ENCODE data around the gene SSB.
A peak's percentile ranks its signal among the peaks of the same experiment; 100 is the strongest.
"Not testable (repeated sequence)": the region's sequence is repeated elsewhere in the genome, so short reads cannot be mapped to it uniquely, and the experiment has no call there.

The SSB gene

GRCh38 chr2:169781249-169782013 lies 17.2 kb upstream of the SSB start:
- no peak for DNase-seq (ENCODE audit: low read depth, low spot score)

- DNase-seq (ENCODE audit: low read depth, low spot score): no peak
Observed at GRCh38 chr2:169782513-169782912, 16.2 kb upstream of the SSB start.

- no peak for DNase-seq (ENCODE audit: low read depth, low spot score)
Observed at GRCh38 chr2:169790581-169790980, 8.1 kb upstream of the SSB start.

GRCh38 chr2:169795181-169795580 lies 3.5 kb upstream of the SSB start:
- DNase-seq (ENCODE audit: low read depth, low spot score): no peak

- no peak for DNase-seq (ENCODE audit: low read depth, low spot score)
Observed at GRCh38 chr2:169796441-169796840, 2.2 kb upstream of the SSB start.

GRCh38 chr2:169797601-169798000 lies 1.1 kb upstream of the SSB start:
- DNase-seq (ENCODE audit: low read depth, low spot score): no peak

- no peak for DNase-seq (ENCODE audit: low read depth, low spot score)
Observed at GRCh38 chr2:169798397-169798717, 314 bp upstream of the SSB start.

- DNase-seq (ENCODE audit: low read depth, low spot score): no peak
Observed at GRCh38 chr2:169803480-169803879, 4.8 kb downstream of the SSB start.

- no peak for DNase-seq (ENCODE audit: low read depth, low spot score)
Observed at GRCh38 chr2:169806586-169806985, 7.9 kb downstream of the SSB start.

- DNase-seq (ENCODE audit: low read depth, low spot score): no peak
Observed at GRCh38 chr2:169808221-169808620, 9.6 kb downstream of the SSB start.

- no peak for DNase-seq (ENCODE audit: low read depth, low spot score)
Observed at GRCh38 chr2:169815849-169816248, 17.2 kb downstream of the SSB start.

- DNase-seq (ENCODE audit: low read depth, low spot score): not testable (repeated sequence)
Observed at GRCh38 chr2:169816961-169817360, 18.3 kb downstream of the SSB start.

- not testable (repeated sequence) for DNase-seq (ENCODE audit: low read depth, low spot score)
Observed at GRCh38 chr2:169817369-169817768, 18.7 kb downstream of the SSB start.

GRCh38 chr2:169818241-169818640 lies 19.6 kb downstream of the SSB start:
- no peak for DNase-seq (ENCODE audit: low read depth, low spot score)

- DNase-seq (ENCODE audit: low read depth, low spot score): no peak
Observed at GRCh38 chr2:169819106-169819505, 20.4 kb downstream of the SSB start.

- DNase-seq (ENCODE audit: low read depth, low spot score): not testable (repeated sequence)
Observed at GRCh38 chr2:169820101-169820500, 21.4 kb downstream of the SSB start.

GRCh38 chr2:169822036-169822435 lies 23.4 kb downstream of the SSB start:
- no peak for DNase-seq (ENCODE audit: low read depth, low spot score)

- no peak for DNase-seq (ENCODE audit: low read depth, low spot score)
Observed at GRCh38 chr2:169822785-169823392, 24.2 kb downstream of the SSB start.

GRCh38 chr2:169823996-169824372 lies 25.3 kb downstream of the SSB start:
- DNase-seq (ENCODE audit: low read depth, low spot score): no peak

GRCh38 chr2:169824373-169825333 lies 26.0 kb downstream of the SSB start, which contains the start of gene METTL5:
TSS of gene METTL5 (minus strand) at chr2:169824905. CDS start at chr2:169824597, 308 bp downstream.
- peak; percentile 61 for DNase-seq (ENCODE audit: low read depth, low spot score)

- peak; percentile 80 for DNase-seq (ENCODE audit: low read depth, low spot score)
Observed at GRCh38 chr2:169827272-169828140, 28.8 kb downstream of the SSB start, which contains the start of gene UBR3. TSS of gene UBR3 (plus strand) at chr2:169827454. CDS start at chr2:169827508, 54 bp downstream.

Data from activated naive CD8-positive, alpha-beta T cell treated with anti-CD3 and anti-CD28 coated beads, Interleukin-2, amount 50 U/mL, for 16 hours (primary cell).